Esophagus muscularis mucosa (tissue), 4 donors: ENCODE data around the gene LOXL4. TPM values are rescaled to one million over a fixed set of nuclear protein-coding genes. Genes with fewer than 3 reads are reported as not detected.

Source experiments
- DNase-seq: peaks from one replicate; pipeline ENCODE4 v3.0.0-alpha.2; 2017; ENCODE audit errors: extremely low spot score
- H3K27ac ChIP-seq, 4 donors: fragments of 200-600 bp; sonication (generic); replicated peaks in 1 of 4; 1 replicate in 3 of 4; 2 replicates in 1 of 4; pipeline ENCODE4 v1.5.1; 2016 to 2019; ENCODE audit warnings: mild to moderate bottlenecking in 1 of 4
- H3K27me3 ChIP-seq, 4 donors: fragments of 200-600 bp; sonication (generic); one replicate each; pipeline versions ENCODE4 v1.5.1 to v1.6.0; 2016 to 2019
- H3K36me3 ChIP-seq, 4 donors: fragments of 200-600 bp; sonication (generic); one replicate each; pipeline ENCODE4 v1.5.1; 2016 to 2019
- H3K4me1 ChIP-seq, 4 donors: fragments of 200-600 bp; sonication (generic); one replicate each; pipeline ENCODE4 v1.5.1; 2016 to 2019
- H3K4me3 ChIP-seq, 4 donors: fragments of 200-600 bp; sonication (generic); 1 replicate in 2 of 4; 2 replicates in 2 of 4; pipeline ENCODE4 v1.5.1; 2016 to 2019; ENCODE audit warnings: mild to moderate bottlenecking in 4 of 4, moderate library complexity in 1 of 4
- H3K9me3 ChIP-seq, 4 donors: fragments of 200-600 bp; sonication (generic); 1 replicate in 3 of 4; 2 replicates in 1 of 4; pipeline ENCODE4 v1.5.1; 2016 to 2019
- CTCF ChIP-seq, 3 experiments: fragments of 200-600 bp in 2 of 3; fragments of 450-650 bp in 1 of 3; sonication (generic) in 2 of 3; IDR thresholded peaks; one replicate each; pipeline ENCODE4 v1.5.1; 2017 to 2019; ENCODE audit warnings: antibody characterized with exemption in 3 of 3, mild to moderate bottlenecking in 2 of 3, moderate library complexity in 1 of 3
- EP300 ChIP-seq: sonication (generic); formaldehyde crosslinking; IDR thresholded peaks from one replicate; pipeline ENCODE4 v1.6.1; 2017; ENCODE audit warnings: antibody characterized with exemption
- POLR2A ChIP-seq: fragments of 450-650 bp; IDR thresholded peaks from one replicate; pipeline ENCODE4 v1.6.1; 2017; ENCODE audit warnings: antibody characterized with exemption, moderate library complexity, mild to moderate bottlenecking, low read depth
- POLR2AphosphoS5 ChIP-seq, 2 donors: sonication (generic); formaldehyde crosslinking; IDR thresholded peaks; one replicate each; pipeline ENCODE4 v1.6.1; 2017; ENCODE audit warnings: antibody characterized with exemption in 2 of 2
- WGBS: methylation state at CpG from one replicate; pipeline ENCODE4 v1.1.5; 2018; 5-methylcytosine and 5-hydroxymethylcytosine counted together
- intact Hi-C: fragments of 100-400 bp; cut with DNase I; formaldehyde crosslinking; loops from one replicate; pipeline ENCODE4 v1.15.1; 2023
- total RNA-seq, 4 donors: library from RNA; depleted of rRNA; stranded (reverse); fragments of >200 nt; gene quantifications; one replicate each; pipeline versions ENCODE4 v1.1.0 to v1.2.1, GENCODE V29; 2016

LOXL4 gene
- total RNA-seq, 4 donors from 2014 or later = 9.4 to 19.4 (median 12.6) TPM

DNA sequence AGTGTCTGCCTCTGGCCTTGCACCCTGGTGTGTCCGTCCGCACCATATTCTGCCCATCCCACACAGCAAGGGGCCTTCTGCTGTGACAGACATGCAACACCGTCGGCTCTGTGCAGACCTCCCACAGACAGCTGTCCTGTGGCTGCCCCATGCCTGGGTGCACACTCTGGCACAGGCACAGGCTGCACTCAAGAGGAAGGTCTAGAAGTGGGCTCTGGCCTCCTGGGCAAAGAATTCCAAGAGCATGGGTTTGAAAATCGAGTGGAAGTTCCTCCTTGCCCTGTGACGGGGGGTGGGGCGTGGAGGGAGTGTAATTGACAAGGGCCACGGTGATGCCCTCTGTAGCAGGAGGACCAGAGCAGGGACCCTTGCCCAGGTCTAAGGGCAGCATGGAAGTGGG, 4.3 kb upstream of the LOXL4 start:
- Histone ChIP-seq H3K9me3 (no peaks in the 10 kb centered on the region), H3K4me1 (peaks cover 22 to 38% (median 32%) of the 10 kb centered on the region in 4 donors), H3K4me3 (no peak overlapping the region), H3K27ac (no peak overlapping the region), H3K27me3 (no peaks in the 10 kb centered on the region), H3K36me3 (no peaks in the 10 kb centered on the region)
- intact Hi-C loops = no loop called here
- no peak for TF ChIP-seq POLR2A
- TF ChIP-seq POLR2AphosphoS5 (IDR thresholded peaks at IDR 0.05) = no peak
- TF ChIP-seq CTCF (IDR thresholded peaks at IDR 0.05) = no peak
- no peak for TF ChIP-seq EP300
- WGBS = 67% methylated on average over 6 of the region's 8 CpGs
- DNase-seq = no peak

GRCh38 chr10:98270786-98271185, 2.8 kb upstream of the LOXL4 start:
- no peak overlapping the region for H3K27ac ChIP-seq
- no peaks in the 10 kb centered on the region for H3K27me3 ChIP-seq

DNA sequence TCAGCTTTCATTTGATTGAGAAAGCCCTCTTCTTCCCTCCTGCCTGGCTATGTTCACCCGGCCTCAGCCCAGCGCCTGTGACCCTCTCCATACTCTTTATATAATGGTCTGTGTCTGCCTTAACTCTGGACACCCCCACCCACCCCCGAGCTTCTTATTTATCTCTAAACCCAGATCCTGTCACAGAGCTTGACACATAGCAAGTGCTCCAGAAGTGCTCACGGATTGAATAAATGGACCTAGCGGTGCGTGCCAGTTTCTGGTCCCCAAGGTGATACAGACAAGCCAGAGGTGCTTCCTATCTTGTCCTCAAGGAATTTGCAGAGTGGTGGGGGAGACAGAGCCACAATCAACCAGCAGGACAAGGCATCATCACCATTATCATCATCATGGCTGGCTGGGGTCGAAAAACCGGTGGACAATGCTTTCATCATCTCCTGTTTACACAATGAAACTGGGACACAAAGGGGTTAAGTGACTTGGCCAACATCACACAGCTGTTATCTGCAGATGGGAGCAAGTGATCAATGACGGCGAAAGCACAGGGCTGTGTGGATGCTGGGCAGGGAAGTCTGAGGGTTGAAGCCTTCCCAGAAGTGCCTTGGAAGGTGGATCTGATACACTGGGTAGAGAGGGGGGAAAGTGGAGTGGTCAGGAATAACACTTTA, 2.2 kb upstream of the LOXL4 start:
- no peaks in the 10 kb centered on the region for H3K9me3 ChIP-seq
- no peaks in the 10 kb centered on the region for H3K36me3 ChIP-seq
- H3K27me3 ChIP-seq = no peaks in the 10 kb centered on the region
- no peak for DNase-seq
- intact Hi-C loops = no loop called here
- TF ChIP-seq EP300 (no peak), CTCF (IDR thresholded peaks at IDR 0.05) (no peak), POLR2A (no peak), POLR2AphosphoS5 (IDR thresholded peaks at IDR 0.05) (no peak)
- no peak overlapping the region for H3K4me3 ChIP-seq
- 61% methylated on average over 10 of the region's 10 CpGs for WGBS
- peak overlapping the region; percentile 89 to 90 (median 89) for H3K27ac ChIP-seq
- peaks cover 22 to 56% (median 49%) of the 10 kb centered on the region in 4 donors for H3K4me1 ChIP-seq

More at GRCh38 chr10:98270786-98271185, 2.8 kb upstream of the LOXL4 start:
- WGBS = 86% methylated on average over 1 of the region's 2 CpGs
- Histone ChIP-seq H3K4me3 (no peak overlapping the region), H3K9me3 (no peaks in the 10 kb centered on the region), H3K36me3 (no peaks in the 10 kb centered on the region), H3K4me1 (peaks cover 22 to 53% (median 47%) of the 10 kb centered on the region in 4 donors)
- intact Hi-C loops = no loop called here
- TF ChIP-seq EP300 = no peak
- no peak for TF ChIP-seq CTCF (IDR thresholded peaks at IDR 0.05)
- TF ChIP-seq POLR2A = no peak
- TF ChIP-seq POLR2AphosphoS5 (IDR thresholded peaks at IDR 0.05) = no peak
- no peak for DNase-seq

- no peak for DNase-seq
- H3K4me3 ChIP-seq = peak overlapping the region in 3 of 4 donors; percentile 2 to 63 (median 62)
- H3K36me3 ChIP-seq = no peaks in the 10 kb centered on the region
- H3K4me1 ChIP-seq = peaks cover 22 to 56% (median 49%) of the 10 kb centered on the region in 4 donors
- H3K27ac ChIP-seq = peak overlapping the region; percentile 89 to 90 (median 89)
- intact Hi-C loops = no loop called here
- H3K27me3 ChIP-seq = no peaks in the 10 kb centered on the region
- TF ChIP-seq CTCF (IDR thresholded peaks at IDR 0.05) (no peak), EP300 (peak; percentile 17), POLR2A (no peak), POLR2AphosphoS5 (IDR thresholded peaks at IDR 0.05) (peak; percentile 76 to 81)
- WGBS = 5% methylated on average over 6 of the region's 8 CpGs
- no peaks in the 10 kb centered on the region for H3K9me3 ChIP-seq
Measured at GRCh38 chr10:98269435-98269912, 1.5 kb upstream of the LOXL4 start.
